Measurements from ENCODE around the gene DNAH8.
A peak's percentile ranks its signal among the peaks of the same experiment; 100 is the strongest.
"Not testable (repeated sequence)": the region's sequence is repeated elsewhere in the genome, so short reads cannot be mapped to it uniquely, and the experiment has no call there.

The DNAH8 gene

GRCh38 chr6:38837101-38837500 lies 122.0 kb downstream of the DNAH8 start:
- no peak for DNase-seq (ENCODE audit: low spot score)

- DNase-seq (ENCODE audit: low spot score): no peak
Observed at GRCh38 chr6:38843798-38844197, 128.7 kb downstream of the DNAH8 start.

GRCh38 chr6:38845931-38846330 lies 130.8 kb downstream of the DNAH8 start:
- no peak for DNase-seq (ENCODE audit: low spot score)

GRCh38 chr6:38846361-38846760 lies 131.2 kb downstream of the DNAH8 start:
- DNase-seq (ENCODE audit: low spot score): no peak

GRCh38 chr6:38846844-38847243 lies 131.7 kb downstream of the DNAH8 start:
- DNase-seq (ENCODE audit: low spot score): no peak

GRCh38 chr6:38847497-38847896 lies 132.4 kb downstream of the DNAH8 start:
- no peak for DNase-seq (ENCODE audit: low spot score)

GRCh38 chr6:38848760-38849159 lies 133.6 kb downstream of the DNAH8 start:
- DNase-seq (ENCODE audit: low spot score): no peak

GRCh38 chr6:38852215-38852614 lies 137.1 kb downstream of the DNAH8 start:
- DNase-seq (ENCODE audit: low spot score): no peak

- DNase-seq (ENCODE audit: low spot score): no peak
Observed at GRCh38 chr6:38853236-38853635, 138.1 kb downstream of the DNAH8 start.

- DNase-seq (ENCODE audit: low spot score): no peak
Observed at GRCh38 chr6:38856492-38856891, 141.4 kb downstream of the DNAH8 start.

GRCh38 chr6:38857815-38858214 lies 142.7 kb downstream of the DNAH8 start:
- no peak for DNase-seq (ENCODE audit: low spot score)

- DNase-seq (ENCODE audit: low spot score): no peak
Observed at GRCh38 chr6:38860041-38860440, 144.9 kb downstream of the DNAH8 start.

GRCh38 chr6:38861926-38862401 lies 146.9 kb downstream of the DNAH8 start:
- DNase-seq (ENCODE audit: low spot score): no peak

GRCh38 chr6:38865521-38866174 lies 150.5 kb downstream of the DNAH8 start:
- no peak for DNase-seq (ENCODE audit: low spot score)

GRCh38 chr6:38867726-38868125 lies 152.6 kb downstream of the DNAH8 start:
- no peak for DNase-seq (ENCODE audit: low spot score)

- peak; percentile 67 for DNase-seq (ENCODE audit: low spot score)
Observed at GRCh38 chr6:38871741-38872568, 156.8 kb downstream of the DNAH8 start.

GRCh38 chr6:38873001-38873400 lies 157.9 kb downstream of the DNAH8 start:
- no peak for DNase-seq (ENCODE audit: low spot score)

GRCh38 chr6:38873816-38874215 lies 158.7 kb downstream of the DNAH8 start:
- not testable (repeated sequence) for DNase-seq (ENCODE audit: low spot score)

- peak; percentile 45 for DNase-seq (ENCODE audit: low spot score)
Observed at GRCh38 chr6:38876475-38876874, 161.4 kb downstream of the DNAH8 start.

- no peak for DNase-seq (ENCODE audit: low spot score)
Observed at GRCh38 chr6:38877721-38878120, 162.6 kb downstream of the DNAH8 start.

- DNase-seq (ENCODE audit: low spot score): no peak
Observed at GRCh38 chr6:38882157-38882556, 167.0 kb downstream of the DNAH8 start.

GRCh38 chr6:38897507-38897906 lies 182.4 kb downstream of the DNAH8 start:
- no peak for DNase-seq (ENCODE audit: low spot score)

GRCh38 chr6:38901802-38902522 lies 186.9 kb downstream of the DNAH8 start:
- DNase-seq (ENCODE audit: low spot score): no peak

Measured in CD4-positive, alpha-beta T cell treated with Interleukin-2 at 100 ng/mL for 4 hours (primary cell).